ENCODE measurements around the gene MYCL. TPM values are rescaled to one million over a fixed set of nuclear protein-coding genes. Genes with fewer than 3 reads are reported as not detected.

The MYCL gene
- total and polyA plus RNA-seq, 2 of the 13 experiments (the other 11 are each of a cell fraction or from before 2014, with no cell fraction given), result 0.31 to 1.7 TPM

GRCh38 chr1:39901714-39902459, at the start of gene MYCL (continued):
- TF ChIP-seq HDAC6 (IDR thresholded peaks at IDR 0.05; ENCODE audit: low read depth, low read length) (no peak), ZBTB42 (CRISPR knock-in tag; IDR thresholded peaks at IDR 0.05) (no peak), ZNF687 (CRISPR knock-in tag; IDR thresholded peaks at IDR 0.05) (peak; percentile 61), SNAI1 (CRISPR knock-in tag; IDR thresholded peaks at IDR 0.05; ENCODE audit: borderline replicate concordance) (no peak), CTCF (CRISPR knock-in tag; IDR thresholded peaks at IDR 0.05) (peak; percentile 94), POLR2A (IDR thresholded peaks at IDR 0.05; ENCODE audit: insufficient read depth in 1 of 2, low read depth in 2 of 2, low read length in 2 of 2) (no peak), ZFP91 (CRISPR knock-in tag; IDR thresholded peaks at IDR 0.05; ENCODE audit: borderline replicate concordance) (peak; percentile 75; the same call in 1 of the 2 replicates), ZSCAN5A (CRISPR knock-in tag; IDR thresholded peaks at IDR 0.05; ENCODE audit: borderline replicate concordance) (no peak), ZNF576 (CRISPR knock-in tag; IDR thresholded peaks at IDR 0.05) (peak; percentile 49; the same call in 1 of the 2 replicates), WIZ (CRISPR knock-in tag; IDR thresholded peaks at IDR 0.05) (no peak), MTA1 (CRISPR knock-in tag; IDR thresholded peaks at IDR 0.05; ENCODE audit: borderline replicate concordance) (no peak)
